K562 (cell line): ENCODE data around the gene AMN1. TPM values are rescaled to one million over a fixed set of nuclear protein-coding genes. Genes with fewer than 3 reads are reported as not detected.

Source experiments
- CBX1 ChIP-seq: sonication (generic); IDR thresholded peaks from 2 replicates; pipeline ENCODE4 v1.6.1; 2016; ENCODE audit warnings: antibody characterized with exemption, low read depth, mild to moderate bottlenecking
- ETV1 ChIP-seq: fragments of 450-650 bp; conservative IDR thresholded peaks from 2 replicates; pipeline ENCODE4 v1.6.1; 2016; ENCODE audit warnings: missing genetic modification characterization, control low read depth, low read depth, missing compliant biosample characterization
- FOSL1 ChIP-seq: fragments of 200-800 bp; sonication (Bioruptor generic); conservative IDR thresholded peaks from 2 replicates; pipeline ENCODE4 v1.6.1; 2016; ENCODE audit warnings: missing genetic modification characterization, missing compliant biosample characterization
- HBP1 ChIP-seq: fragments of 450-650 bp; formaldehyde crosslinking; IDR thresholded peaks from 2 replicates; pipeline ENCODE4 v1.4.0; 2022; ENCODE audit warnings: missing genetic modification characterization
- NFRKB ChIP-seq: fragments of 450-650 bp; IDR thresholded peaks from 2 replicates; pipeline ENCODE4 v1.6.1; 2016; ENCODE audit warnings: low read depth
- NFXL1 ChIP-seq: fragments of 450-650 bp; formaldehyde crosslinking; IDR thresholded peaks from 2 replicates; pipeline ENCODE4 v1.4.0; 2021; ENCODE audit warnings: mild to moderate bottlenecking
- NR2F6 ChIP-seq: fragments of 450-650 bp; formaldehyde crosslinking; IDR thresholded peaks from 2 replicates; pipeline ENCODE4 v1.4.0; 2020; ENCODE audit warnings: mild to moderate bottlenecking
- PTTG1 ChIP-seq: fragments of 450-650 bp; IDR thresholded peaks from 2 replicates; pipeline ENCODE4 v1.6.1; 2016; ENCODE audit warnings: low read depth, mild to moderate bottlenecking, missing genetic modification characterization, missing compliant biosample characterization
- SPI1 ChIP-seq: IDR thresholded peaks from 2 replicates; pipeline ENCODE4 v1.6.1; 2011; ENCODE audit warnings: low read depth, low read length, control low read depth, borderline replicate concordance
- TAF9B ChIP-seq: fragments of 450-650 bp; IDR thresholded peaks from 2 replicates; pipeline ENCODE4 v1.6.1; 2018; ENCODE audit warnings: mild to moderate bottlenecking; ENCODE audit not compliant: partially characterized antibody
- TEAD2 ChIP-seq: fragments of 450-650 bp; IDR thresholded peaks from 2 replicates; pipeline ENCODE4 v1.6.1; 2016; ENCODE audit warnings: missing genetic modification characterization, control low read depth, missing compliant biosample characterization
- VEZF1 ChIP-seq: fragments of 200-800 bp; sonication (Bioruptor generic); IDR thresholded peaks from 2 replicates; pipeline ENCODE4 v1.6.1; 2017; ENCODE audit warnings: missing genetic modification characterization, missing compliant biosample characterization
- ZNF165 ChIP-seq: fragments of 250-450 bp; sonication (Bioruptor Pico); IDR thresholded peaks from 2 replicates; pipeline ENCODE4 v1.4.0; 2020; ENCODE audit warnings: borderline replicate concordance
- ZNF398 ChIP-seq: fragments of 250-450 bp; sonication (Bioruptor Pico); IDR thresholded peaks from 2 replicates; pipeline ENCODE4 v1.8.0; 2021; ENCODE audit warnings: moderate library complexity, mild to moderate bottlenecking, inconsistent platforms
- ZNF668 ChIP-seq: fragments of 250-450 bp; sonication (Bioruptor Pico); IDR thresholded peaks from 2 replicates; pipeline ENCODE4 v1.8.0; 2022; ENCODE audit warnings: mild to moderate bottlenecking, inconsistent platforms
- ZNF696 ChIP-seq: fragments of 250-450 bp; sonication (Bioruptor Pico); conservative IDR thresholded peaks from 2 replicates; pipeline ENCODE4 v1.4.0; 2020; ENCODE audit warnings: mild to moderate bottlenecking, moderate library complexity
- ZNF707 ChIP-seq: fragments of 250-450 bp; sonication (Bioruptor Pico); conservative IDR thresholded peaks from 2 replicates; pipeline ENCODE4 v1.8.0; 2022; ENCODE audit warnings: inconsistent platforms, mild to moderate bottlenecking, moderate library complexity
- polyA plus RNA-seq, 8 experiments: library from polyadenylated mRNA; depleted of rRNA in 4 of 8; stranded (reverse) in 5 of 8; unstranded in 3 of 8; fragments of >200 nt; fragmentation: Nextera tagmentation in 2 of 8; fragmentation: Illumina TruSeq in 1 of 8; extraction: Ambion mirVana in 2 of 8; extraction: Trizol in 1 of 8; gene quantifications; 2 replicates each; pipeline versions ENCODE4 v1.2.1 to v1.2.3, GENCODE V29; 2011 to 2014; ENCODE audit warnings: inconsistent platforms in 1 of 8, missing spikeins in 1 of 8
- total RNA-seq, 7 experiments: library from RNA; depleted of rRNA in 6 of 7; stranded (reverse); fragments of >200 nt in 6 of 7; fragmentation: Illumina TruSeq in 2 of 7; extraction: Trizol in 2 of 7; gene quantifications; 2 replicates each; pipeline versions ENCODE4 v1.2.1 to v1.2.3, GENCODE V29; 2011 to 2021; ENCODE audit warnings: low replicate concordance in 1 of 7
- TF ChIP-seq, protein P1 (sequence below): fragments of 450-650 bp; formaldehyde crosslinking; IDR thresholded peaks from 2 replicates; pipeline ENCODE4 v1.4.0; 2020; ENCODE audit warnings: mild to moderate bottlenecking, moderate library complexity
- TF ChIP-seq, protein P2 (sequence below): fragments of 250-450 bp; sonication (Bioruptor Pico); IDR thresholded peaks from 2 replicates; pipeline ENCODE4 v1.5.0; 2020; ENCODE audit warnings: mild to moderate bottlenecking

Gene AMN1
- total and polyA plus RNA-seq, 9 of the 15 experiments (the other 6 are each of a cell fraction or from before 2014, with no cell fraction given) = 5.2 to 27.6 (median 13.0) TPM

- TF ChIP-seq NFXL1 (CRISPR knock-in tag) = peak; percentile 95
- TF ChIP-seq TAF9B = peak; percentile 95
- peak; percentile 70; the same call in 1 of the 2 replicates for TF ChIP-seq ZNF696
- 0 out of 2 replicates have a peak, but pooled peaks have one; percentile 9 for TF ChIP-seq SPI1
- peak; percentile 84 for TF ChIP-seq CBX1
- TF ChIP-seq PTTG1 (tag) = peak; percentile 95
- TF ChIP-seq, protein P1, sequence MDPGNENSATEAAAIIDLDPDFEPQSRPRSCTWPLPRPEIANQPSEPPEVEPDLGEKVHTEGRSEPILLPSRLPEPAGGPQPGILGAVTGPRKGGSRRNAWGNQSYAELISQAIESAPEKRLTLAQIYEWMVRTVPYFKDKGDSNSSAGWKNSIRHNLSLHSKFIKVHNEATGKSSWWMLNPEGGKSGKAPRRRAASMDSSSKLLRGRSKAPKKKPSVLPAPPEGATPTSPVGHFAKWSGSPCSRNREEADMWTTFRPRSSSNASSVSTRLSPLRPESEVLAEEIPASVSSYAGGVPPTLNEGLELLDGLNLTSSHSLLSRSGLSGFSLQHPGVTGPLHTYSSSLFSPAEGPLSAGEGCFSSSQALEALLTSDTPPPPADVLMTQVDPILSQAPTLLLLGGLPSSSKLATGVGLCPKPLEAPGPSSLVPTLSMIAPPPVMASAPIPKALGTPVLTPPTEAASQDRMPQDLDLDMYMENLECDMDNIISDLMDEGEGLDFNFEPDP (CRISPR knock-in tag) = peak; percentile 84
- peak; percentile 54; the same call in 1 of the 2 replicates for TF ChIP-seq ZNF707 (CRISPR knock-in tag)
- peak; percentile 44; the same call in 1 of the 2 replicates for TF ChIP-seq VEZF1 (CRISPR knock-in tag)
- peak; percentile 94 for TF ChIP-seq ZNF165 (CRISPR knock-in tag)
- peak; percentile 94 for TF ChIP-seq TEAD2 (tag)
- peak; percentile 72 for TF ChIP-seq FOSL1 (tag)
- TF ChIP-seq NR2F6 = peak; percentile 79; the same call in 1 of the 2 replicates
- TF ChIP-seq, protein P2, sequence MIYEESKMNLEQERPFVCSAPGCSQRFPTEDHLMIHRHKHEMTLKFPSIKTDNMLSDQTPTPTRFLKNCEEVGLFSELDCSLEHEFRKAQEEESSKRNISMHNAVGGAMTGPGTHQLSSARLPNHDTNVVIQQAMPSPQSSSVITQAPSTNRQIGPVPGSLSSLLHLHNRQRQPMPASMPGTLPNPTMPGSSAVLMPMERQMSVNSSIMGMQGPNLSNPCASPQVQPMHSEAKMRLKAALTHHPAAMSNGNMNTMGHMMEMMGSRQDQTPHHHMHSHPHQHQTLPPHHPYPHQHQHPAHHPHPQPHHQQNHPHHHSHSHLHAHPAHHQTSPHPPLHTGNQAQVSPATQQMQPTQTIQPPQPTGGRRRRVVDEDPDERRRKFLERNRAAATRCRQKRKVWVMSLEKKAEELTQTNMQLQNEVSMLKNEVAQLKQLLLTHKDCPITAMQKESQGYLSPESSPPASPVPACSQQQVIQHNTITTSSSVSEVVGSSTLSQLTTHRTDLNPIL (CRISPR knock-in tag) = peak; percentile 79; the same call in 1 of the 2 replicates
- peak; percentile 55; the same call in 1 of the 2 replicates for TF ChIP-seq NFRKB
- TF ChIP-seq ZNF398 (CRISPR knock-in tag) = peak; percentile 78
- peak; percentile 94 for TF ChIP-seq HBP1 (CRISPR knock-in tag)
- TF ChIP-seq ETV1 (tag) = peak; percentile 87
- peak; percentile 89; the same call in 1 of the 2 replicates for TF ChIP-seq ZNF668 (CRISPR knock-in tag)
Observed at GRCh38 chr12:31733549-31734432, 5.0 kb upstream of the AMN1 start (continued).
